B cell (primary cell): ENCODE measurements around the gene WRNIP1.

Experiments used
- EZH2 ChIP-seq: IDR thresholded peaks from 2 replicates; pipeline ENCODE4 v1.6.1; 2012; ENCODE audit warnings: borderline replicate concordance, low read depth, mild to moderate bottlenecking, moderate library complexity, low read length; ENCODE audit not compliant: insufficient read depth, poor library complexity, severe bottlenecking
- TF ChIP-seq, protein P1 (sequence below): fragments of 200-600 bp; IDR thresholded peaks from one replicate; pipeline ENCODE4 v1.8.0; 2022; ENCODE audit warnings: antibody characterized with exemption, mild to moderate bottlenecking

DNA sequence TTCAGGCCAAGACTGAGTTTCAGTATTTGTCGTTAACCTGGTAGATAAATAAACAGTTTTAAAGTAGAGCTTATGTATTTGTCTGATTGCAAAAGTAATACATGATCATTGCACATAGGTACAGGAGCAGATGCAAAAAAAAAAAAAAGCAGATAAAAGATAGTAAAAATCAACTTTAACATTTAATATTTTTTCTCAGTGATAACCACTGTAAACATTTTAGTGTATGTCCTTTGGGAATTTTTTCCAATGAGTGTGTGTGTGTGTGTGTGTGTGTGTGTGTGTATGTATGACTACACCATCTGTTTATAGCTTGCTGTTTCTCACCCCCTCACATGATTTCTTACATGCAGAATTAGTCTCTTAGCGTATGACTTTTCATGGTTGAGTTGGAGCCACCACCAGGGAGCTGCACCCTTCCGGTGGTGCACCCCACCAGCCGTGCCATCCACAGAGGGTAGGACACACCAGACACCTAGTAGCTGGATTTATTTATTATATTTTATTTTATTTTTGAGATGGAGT lies 26.3 kb downstream of the WRNIP1 start:
- TF ChIP-seq, protein P1, sequence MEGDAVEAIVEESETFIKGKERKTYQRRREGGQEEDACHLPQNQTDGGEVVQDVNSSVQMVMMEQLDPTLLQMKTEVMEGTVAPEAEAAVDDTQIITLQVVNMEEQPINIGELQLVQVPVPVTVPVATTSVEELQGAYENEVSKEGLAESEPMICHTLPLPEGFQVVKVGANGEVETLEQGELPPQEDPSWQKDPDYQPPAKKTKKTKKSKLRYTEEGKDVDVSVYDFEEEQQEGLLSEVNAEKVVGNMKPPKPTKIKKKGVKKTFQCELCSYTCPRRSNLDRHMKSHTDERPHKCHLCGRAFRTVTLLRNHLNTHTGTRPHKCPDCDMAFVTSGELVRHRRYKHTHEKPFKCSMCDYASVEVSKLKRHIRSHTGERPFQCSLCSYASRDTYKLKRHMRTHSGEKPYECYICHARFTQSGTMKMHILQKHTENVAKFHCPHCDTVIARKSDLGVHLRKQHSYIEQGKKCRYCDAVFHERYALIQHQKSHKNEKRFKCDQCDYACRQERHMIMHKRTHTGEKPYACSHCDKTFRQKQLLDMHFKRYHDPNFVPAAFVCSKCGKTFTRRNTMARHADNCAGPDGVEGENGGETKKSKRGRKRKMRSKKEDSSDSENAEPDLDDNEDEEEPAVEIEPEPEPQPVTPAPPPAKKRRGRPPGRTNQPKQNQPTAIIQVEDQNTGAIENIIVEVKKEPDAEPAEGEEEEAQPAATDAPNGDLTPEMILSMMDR, result peak; percentile 7
- no peak for TF ChIP-seq EZH2
